ENCODE results near the gene EGFR. TPM values are rescaled to one million over a fixed set of nuclear protein-coding genes. Genes with fewer than 3 reads are reported as not detected.
"Not testable (repeated sequence)": the region's sequence is repeated elsewhere in the genome, so short reads cannot be mapped to it uniquely, and the experiment has no call there.

Gene EGFR
- total RNA-seq, 1 donor from 2014 or later = 58.1 TPM

- DNase-seq = no peak
Observed at GRCh38 chr7:55013851-55014250, 5.0 kb upstream of the EGFR start.

DNA sequence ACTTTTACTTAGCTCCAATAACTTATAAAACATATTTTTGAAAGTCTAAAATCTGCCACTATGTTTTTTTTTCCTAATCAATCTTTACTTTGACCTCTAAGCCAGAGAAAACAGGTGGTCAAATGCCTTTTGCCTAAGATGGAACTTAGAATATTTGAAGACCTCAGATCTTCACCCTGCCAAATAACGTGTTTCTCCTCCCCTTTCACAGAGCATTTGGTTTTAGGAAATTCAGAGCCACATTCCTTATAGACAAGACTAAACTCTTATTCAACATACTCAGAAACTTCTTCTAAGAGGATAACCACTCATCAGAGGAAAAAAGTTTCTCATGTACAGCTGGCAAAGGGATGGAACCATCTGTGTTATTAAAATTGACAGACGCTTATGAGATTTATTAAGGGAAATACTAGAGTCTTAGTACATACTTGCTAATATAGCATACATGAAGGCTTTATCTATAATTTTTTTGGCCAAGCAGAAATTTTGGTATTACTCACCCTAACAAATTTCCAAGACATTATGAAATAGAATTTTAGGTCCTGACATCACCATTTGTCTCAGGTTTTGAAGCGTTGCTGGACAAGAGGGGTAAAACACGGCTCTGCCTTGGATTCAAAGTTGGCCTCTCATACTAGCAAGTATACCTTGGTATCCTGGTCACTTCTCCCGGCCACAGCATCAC lies 2.6 kb upstream of the EGFR start:
- no peak for DNase-seq

DNA sequence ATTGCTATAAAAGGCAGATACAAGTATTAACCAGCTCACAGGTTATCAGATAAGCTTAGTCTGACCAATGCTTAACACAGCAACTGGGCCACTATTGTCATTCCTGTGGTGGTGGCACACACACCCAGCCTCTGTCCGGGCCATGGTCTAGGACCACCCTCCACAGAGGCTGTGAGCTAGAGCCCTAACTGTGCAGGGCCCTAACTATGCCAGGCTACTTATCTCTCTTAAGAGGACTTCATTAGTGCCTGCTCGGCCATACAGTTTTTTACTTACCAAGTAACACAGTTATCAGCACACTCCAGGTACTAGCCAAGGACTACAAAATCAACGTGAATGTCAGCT lies 2.1 kb upstream of the EGFR start:
- no peak for DNase-seq

DNA sequence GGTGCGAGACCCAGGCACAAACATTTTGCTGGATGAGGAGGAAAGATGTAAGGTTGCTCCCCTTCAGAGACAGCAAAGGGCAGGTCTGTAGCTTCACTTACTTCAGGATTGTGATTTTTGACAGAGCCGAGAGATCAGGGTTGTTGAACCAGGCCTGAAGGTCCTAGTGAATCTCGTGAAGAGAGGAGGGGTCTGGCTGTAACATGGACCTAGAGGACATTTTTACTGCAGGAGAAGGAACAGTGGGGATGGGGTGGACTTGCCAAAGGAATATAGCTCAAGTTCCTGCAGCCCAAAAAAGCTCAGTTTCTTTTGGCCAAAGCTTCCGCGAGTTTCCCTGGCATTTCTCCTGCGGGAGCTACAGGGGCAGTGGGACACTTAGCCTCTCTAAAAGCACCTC lies 976 bp upstream of the EGFR start:
- DNase-seq = no peak

DNA sequence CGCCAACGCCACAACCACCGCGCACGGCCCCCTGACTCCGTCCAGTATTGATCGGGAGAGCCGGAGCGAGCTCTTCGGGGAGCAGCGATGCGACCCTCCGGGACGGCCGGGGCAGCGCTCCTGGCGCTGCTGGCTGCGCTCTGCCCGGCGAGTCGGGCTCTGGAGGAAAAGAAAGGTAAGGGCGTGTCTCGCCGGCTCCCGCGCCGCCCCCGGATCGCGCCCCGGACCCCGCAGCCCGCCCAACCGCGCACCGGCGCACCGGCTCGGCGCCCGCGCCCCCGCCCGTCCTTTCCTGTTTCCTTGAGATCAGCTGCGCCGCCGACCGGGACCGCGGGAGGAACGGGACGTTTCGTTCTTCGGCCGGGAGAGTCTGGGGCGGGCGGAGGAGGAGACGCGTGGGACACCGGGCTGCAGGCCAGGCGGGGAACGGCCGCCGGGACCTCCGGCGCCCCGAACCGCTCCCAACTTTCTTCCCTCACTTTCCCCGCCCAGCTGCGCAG lies 424 bp downstream of the EGFR start:
- DNase-seq = peak; percentile 60

- DNase-seq = peak; percentile 37
Observed at GRCh38 chr7:55019691-55020465, 1.1 kb downstream of the EGFR start.

DNA sequence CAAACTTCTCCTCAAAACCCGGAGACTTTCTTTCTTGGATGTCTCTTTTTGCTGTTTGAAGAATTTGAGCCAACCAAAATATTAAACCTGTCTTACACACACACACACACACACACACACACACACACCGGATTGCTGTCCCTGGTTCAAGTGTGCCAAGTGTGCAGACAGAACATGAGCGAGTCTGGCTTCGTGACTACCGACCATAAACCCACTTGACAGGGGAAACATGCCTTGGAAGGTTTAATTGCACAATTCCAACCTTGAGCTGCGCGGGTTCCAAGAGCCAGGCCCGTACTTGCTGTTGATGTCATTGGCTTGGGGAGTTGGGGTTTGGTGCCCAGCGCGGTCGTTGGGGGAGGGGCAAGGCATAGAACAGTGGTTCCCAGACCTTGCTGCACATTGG lies 1.7 kb downstream of the EGFR start:
- peak; percentile 43 for DNase-seq

GRCh38 chr7:55021053-55021452 lies 2.2 kb downstream of the EGFR start:
- no peak for DNase-seq

- no peak for DNase-seq
Observed at GRCh38 chr7:55022002-55022985, 3.5 kb downstream of the EGFR start.

GRCh38 chr7:55023841-55024505 lies 5.2 kb downstream of the EGFR start:
- DNase-seq = peak; percentile 42

DNA sequence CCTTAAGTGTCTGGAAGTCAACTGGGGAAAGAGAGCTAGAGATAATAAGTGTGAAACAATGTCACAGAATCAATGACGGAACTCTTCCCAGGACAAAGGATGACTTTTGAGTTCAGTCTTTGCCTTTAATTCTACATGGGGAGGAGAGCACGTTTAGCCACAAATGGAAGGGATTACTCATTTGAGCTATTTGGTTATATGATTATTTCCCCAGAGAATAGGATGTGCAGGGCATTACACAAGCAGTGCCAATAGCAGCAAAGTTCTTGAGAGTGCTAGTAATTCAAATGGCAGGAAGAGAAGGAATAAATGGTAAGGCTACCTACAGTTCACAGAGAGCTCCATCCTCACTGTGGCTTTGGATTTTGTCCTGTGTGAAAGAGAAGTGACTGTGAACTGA lies 6.0 kb downstream of the EGFR start:
- no peak for DNase-seq

DNA sequence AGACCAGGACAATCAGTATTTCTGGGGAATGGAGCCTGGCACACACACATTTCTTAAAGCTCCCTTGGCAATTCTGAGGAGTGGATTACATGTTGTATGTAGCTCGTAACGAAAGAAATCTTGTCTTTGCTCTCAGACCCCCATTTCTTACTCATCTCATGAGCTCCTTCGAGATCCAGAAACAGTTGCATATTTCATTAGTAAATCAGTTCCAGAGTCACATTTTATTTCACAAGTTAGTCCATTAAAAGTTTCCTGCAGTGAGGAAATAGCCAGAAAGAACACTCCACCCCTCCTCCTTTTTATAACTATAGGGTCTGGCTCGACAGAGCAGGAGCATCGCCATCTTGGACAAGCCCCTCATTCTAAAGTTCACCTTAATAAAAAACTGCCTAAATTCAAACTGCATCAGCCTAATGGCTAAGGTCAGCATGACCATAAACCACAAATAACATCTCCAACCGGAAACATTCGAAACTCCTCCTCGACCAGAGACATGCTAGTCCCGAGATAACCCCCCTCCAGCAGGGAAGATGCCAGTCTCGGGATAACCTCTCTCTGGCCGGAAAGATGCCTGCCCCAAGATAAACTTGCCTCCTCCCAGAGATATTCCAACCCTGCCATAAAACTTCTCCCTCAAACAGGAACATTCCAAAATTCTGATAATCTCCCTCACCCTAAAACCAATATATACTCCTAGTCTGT lies 7.4 kb downstream of the EGFR start:
- DNase-seq = no peak

DNA sequence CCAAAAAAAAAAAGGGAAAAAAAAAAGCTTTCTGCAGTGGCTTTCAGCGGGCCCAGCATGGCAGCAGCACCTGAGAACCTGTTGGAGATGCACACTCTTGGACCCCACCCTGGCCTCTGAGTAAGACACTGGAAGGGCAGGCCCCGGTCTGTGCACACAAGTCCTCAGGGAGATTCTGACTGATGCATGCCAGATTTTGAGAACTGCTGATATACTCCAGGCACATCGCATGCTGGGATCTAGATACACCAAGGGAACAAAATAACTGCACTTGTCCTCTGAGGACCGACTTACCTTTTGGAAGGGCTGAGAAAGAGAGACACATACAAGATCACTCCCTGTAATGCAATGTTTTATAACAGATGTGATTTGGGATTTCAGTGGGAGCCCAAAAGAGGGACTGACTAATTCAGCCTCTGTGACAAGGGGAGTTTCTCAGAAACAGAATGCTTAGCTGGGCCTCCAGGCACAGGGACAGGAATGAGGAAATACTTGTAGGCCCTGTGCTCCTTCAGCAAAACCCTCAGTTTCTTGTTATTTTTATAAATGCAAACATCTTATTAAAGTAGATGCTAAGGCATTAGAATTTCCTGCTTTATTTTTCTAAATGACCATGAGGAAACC lies 8.2 kb downstream of the EGFR start:
- DNase-seq = peak; percentile 46

DNA sequence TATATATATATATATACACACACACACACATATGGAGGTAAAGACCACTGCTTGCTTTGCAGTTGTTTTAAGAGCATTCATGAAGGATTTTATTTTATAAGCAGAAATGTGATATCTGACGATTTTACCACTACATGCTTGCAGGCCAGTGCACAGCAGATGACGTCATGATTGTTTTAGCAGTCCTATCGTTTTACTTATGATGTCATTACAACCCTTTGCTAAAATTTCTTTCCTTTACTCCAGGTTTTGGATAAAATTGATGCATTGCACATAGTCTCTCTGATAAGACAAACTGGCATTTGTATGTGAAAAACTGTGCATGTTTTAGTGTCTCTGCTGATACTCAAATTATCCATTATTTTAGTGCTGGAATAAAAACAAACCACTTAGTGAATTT lies 9.2 kb downstream of the EGFR start:
- DNase-seq = peak; percentile 44

DNA sequence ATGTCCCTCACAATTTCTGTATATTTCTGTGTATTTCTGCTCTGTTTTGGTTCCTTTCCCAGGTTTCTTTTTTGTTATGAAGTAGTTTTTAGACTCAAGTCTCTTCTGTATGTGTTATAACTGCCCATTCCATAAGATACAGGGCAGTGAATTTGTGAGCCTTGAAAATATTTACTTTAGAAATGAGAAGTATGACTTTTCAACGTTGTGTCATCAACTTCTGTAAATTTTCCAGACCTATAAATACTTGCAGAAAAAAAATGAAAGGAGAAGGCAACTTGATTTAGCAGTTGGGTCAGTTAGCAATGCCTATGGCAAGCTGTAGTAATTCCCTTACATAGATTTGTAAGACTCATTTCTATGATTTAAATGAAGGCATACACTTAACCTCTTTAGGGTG lies 11.5 kb downstream of the EGFR start:
- DNase-seq = no peak

GRCh38 chr7:55031075-55031474 lies 12.3 kb downstream of the EGFR start:
- DNase-seq = no peak

- DNase-seq = no peak
Observed at GRCh38 chr7:55032069-55032699, 13.4 kb downstream of the EGFR start.

DNA sequence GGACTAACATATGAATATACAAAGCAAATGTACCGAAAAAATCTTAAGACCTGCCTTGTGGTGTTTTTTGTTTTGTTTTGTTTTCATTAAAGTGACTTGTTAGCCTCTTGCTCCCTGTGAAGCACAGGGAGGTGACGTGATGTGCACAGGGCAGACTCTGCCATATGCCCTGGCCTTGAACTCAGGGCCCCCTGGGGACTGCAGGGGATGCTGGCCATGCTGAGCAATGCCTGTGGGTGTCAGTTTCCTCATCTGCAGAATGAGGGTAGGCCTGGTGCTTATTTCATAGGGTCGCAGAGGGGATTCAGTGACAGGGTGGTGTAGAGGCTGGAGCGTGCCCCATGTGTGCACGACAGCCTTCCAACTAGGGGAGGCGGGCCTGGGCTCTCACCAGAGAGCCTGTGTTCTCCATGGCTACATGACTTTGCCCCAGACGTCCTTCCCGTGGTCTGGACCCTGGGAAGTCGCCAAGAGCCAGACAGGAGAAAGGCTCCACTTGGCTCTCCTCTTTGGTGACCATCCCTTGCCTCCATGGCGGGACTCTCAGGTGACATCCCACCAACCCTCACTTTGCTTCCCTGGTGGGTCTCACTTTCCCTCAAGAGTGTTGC lies 14.5 kb downstream of the EGFR start:
- DNase-seq = no peak

DNA sequence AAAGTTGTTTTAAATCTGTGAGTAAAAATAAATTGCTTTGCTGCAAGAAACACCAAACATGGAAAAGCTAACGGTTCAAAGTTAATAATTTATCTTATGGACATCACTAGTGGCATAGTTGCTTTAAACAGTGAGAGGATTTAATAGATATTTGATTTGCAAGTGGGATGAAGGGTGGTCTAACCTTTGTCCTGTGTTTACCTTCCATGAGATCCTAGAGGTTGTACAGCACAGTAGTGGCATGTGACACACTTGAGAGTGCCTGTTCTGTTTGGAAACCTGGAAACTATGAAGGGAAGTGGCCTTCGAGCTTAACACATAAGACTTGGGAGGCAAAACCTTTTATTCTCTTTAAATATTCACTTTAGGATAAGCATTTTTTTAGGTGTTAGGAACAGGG lies 16.0 kb downstream of the EGFR start:
- DNase-seq = no peak

- DNase-seq = not testable (repeated sequence)
Observed at GRCh38 chr7:55035410-55035809, 16.6 kb downstream of the EGFR start.
